NCI-H187 treated with DMSO at 0.1 percent for 48 hours (cell line): ENCODE measurements around the gene ELFN2.
"Not testable (repeated sequence)": the region's sequence is repeated elsewhere in the genome, so short reads cannot be mapped to it uniquely, and the experiment has no call there.

Experiments
- DNase-seq: peaks from one replicate; lab custom pipeline; 2025; lab: John Stamatoyannopoulos, UW

The ELFN2 gene

GRCh38 chr22:37427135-37427710 lies at the start of gene ELFN2:
TSS of gene ELFN2 (minus strand) at chr22:37427479. CDS start at chr22:37375534, 51,945 bp downstream.
- no peak for DNase-seq

GRCh38 chr22:37476389-37477329 lies 49.4 kb upstream of the ELFN2 start:
- no peak for DNase-seq

- no peak for DNase-seq
Observed at GRCh38 chr22:37474447-37475090, 47.3 kb upstream of the ELFN2 start.

- DNase-seq = no peak
Observed at GRCh38 chr22:37473437-37473946, 46.2 kb upstream of the ELFN2 start.

- no peak for DNase-seq
Observed at GRCh38 chr22:37472418-37473006, 45.2 kb upstream of the ELFN2 start.

- no peak for DNase-seq
Observed at GRCh38 chr22:37471727-37472417, 44.6 kb upstream of the ELFN2 start.

GRCh38 chr22:37470087-37470445 lies 42.8 kb upstream of the ELFN2 start:
- no peak for DNase-seq

- DNase-seq = no peak
Observed at GRCh38 chr22:37469416-37470086, 42.3 kb upstream of the ELFN2 start.

GRCh38 chr22:37468201-37468695 lies 41.0 kb upstream of the ELFN2 start:
- DNase-seq = not testable (repeated sequence)

- DNase-seq = no peak
Observed at GRCh38 chr22:37467391-37467955, 40.2 kb upstream of the ELFN2 start.

GRCh38 chr22:37464181-37464580 lies 36.9 kb upstream of the ELFN2 start:
- no peak for DNase-seq

GRCh38 chr22:37462983-37463382 lies 35.7 kb upstream of the ELFN2 start:
- no peak for DNase-seq

GRCh38 chr22:37462436-37462835 lies 35.2 kb upstream of the ELFN2 start:
- DNase-seq = no peak

- no peak for DNase-seq
Observed at GRCh38 chr22:37461961-37462360, 34.7 kb upstream of the ELFN2 start.

- no peak for DNase-seq
Observed at GRCh38 chr22:37460684-37461083, 33.4 kb upstream of the ELFN2 start.

GRCh38 chr22:37459206-37459605 lies 31.9 kb upstream of the ELFN2 start:
- no peak for DNase-seq

GRCh38 chr22:37457093-37457893 lies 30.0 kb upstream of the ELFN2 start:
- no peak for DNase-seq

GRCh38 chr22:37456346-37456745 lies 29.1 kb upstream of the ELFN2 start:
- DNase-seq = no peak

GRCh38 chr22:37455896-37456295 lies 28.6 kb upstream of the ELFN2 start:
- no peak for DNase-seq
